HG03066 (cell line): Measurements from ENCODE around the gene MKNK1.

Source experiments
- ATAC-seq: cut with Tn5 transposase; IDR thresholded peaks from one replicate; pipeline ENCODE4 v1.9.1; 2021; ENCODE audit warnings: low read depth; ENCODE audit not compliant: unreplicated experiment

MKNK1 gene

DNA sequence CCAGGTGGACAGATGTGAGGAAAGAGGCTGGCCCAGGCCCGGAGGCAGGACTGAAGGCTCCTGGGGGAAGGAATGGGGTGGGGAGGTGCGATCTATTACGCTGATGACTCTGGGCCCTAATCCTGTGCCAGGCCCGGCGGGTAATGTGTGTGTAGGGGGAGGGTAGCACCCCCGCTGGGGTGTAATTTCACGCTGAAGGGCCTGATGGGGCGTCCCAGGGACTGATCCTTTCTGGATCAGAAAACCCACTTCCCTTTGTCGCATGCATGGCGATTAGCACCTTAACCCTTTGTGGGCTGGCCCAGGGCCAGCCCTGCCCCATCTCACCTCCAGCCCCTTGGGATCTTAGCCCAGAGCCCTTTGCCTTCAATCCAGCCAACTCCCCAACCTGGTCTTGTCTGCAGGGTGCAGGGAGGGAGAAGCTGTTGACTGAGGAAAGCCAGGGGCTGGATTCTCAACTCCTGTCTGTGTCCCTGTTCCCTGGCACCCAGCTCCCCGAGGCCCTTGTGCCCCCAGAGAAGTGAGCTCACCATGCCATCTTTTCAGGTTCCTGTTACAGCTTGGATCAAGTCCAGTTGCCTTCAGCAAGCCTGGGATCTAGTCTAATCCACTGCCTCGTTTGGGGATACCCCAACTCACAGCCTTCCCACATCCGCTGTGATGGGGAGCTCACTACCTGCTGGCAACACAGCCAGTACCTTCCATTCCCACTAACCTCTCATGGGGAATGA is 78.7 kb downstream of the MKNK1 start:
- no peak for ATAC-seq

DNA sequence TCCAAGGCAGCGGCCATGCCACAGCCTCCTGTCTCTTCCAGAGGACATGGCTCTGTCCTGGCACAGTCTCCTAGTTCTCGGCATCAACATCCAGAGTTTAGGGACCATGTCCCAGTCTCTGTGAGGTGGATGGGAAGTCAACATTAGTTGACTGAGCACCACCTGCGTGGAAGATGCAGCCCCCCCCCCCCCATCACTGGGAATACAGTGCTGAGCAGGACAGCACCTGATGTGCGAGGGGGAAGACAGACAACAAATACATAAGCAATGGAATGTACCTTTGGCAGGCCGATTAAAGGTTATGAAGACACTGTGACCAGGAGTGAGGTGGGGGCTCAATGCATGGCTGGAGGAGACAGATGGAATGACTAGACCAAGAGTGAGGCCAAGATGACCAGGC is 79.2 kb downstream of the MKNK1 start:
- no peak for ATAC-seq

DNA sequence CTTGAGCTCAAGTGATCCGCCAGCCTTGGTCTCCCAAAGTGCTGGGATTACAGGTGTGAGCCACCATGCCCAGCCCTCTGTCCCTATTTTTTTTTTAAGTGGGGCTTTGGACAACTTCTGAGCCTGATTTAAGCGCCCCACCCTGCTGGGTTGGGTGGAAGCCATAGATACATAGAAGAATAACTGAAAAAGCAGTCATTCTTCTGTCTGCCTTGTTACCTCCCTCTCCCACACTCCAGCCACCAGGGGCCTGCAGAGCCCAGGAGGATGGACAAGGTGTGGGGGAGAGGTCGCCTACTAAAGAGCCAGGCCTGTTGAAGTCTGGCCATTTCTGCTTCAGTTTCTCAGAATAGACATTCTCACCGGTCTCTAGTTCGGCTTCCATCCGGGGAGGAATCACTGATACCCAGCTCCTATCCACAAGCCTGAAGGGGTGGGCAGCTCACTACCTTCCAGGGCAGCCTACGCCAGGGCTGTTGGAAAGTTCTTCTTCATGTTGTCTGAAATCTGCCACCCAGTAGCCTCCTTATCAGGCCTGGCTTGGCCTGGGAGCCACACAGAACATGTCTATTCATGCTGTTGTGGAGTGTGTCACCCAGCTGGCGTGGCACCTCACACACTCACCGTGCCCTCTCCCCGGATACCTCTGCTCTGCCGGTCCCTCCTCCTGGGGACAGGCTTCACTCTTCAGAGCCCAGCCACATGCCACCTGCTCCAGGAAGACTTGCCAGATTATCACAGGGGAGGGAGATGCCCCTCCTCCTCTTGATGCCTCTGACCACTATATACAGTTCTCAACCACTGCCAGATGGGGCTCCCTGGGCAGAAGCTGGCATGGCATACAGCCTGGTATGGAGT is 80.3 kb downstream of the MKNK1 start:
- ATAC-seq, result no peak

DNA sequence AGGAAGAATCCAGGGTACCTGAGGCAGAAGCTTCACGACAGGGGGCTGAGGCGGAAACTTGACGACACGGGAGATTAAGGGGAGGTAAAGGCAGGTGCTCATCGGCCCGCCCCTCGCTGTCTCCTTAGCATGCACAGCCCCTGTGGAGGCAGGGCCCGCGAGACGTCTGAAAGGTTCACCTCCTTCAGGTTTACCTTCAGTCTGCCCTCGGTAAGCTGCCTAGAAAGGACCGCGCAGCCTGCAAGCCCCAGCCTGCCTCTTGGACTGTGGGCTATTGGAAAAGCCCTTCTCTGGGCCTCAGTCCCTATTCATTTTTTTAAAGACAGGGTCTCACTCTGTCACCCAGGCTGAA is 81.1 kb downstream of the MKNK1 start:
- ATAC-seq, result no peak

DNA sequence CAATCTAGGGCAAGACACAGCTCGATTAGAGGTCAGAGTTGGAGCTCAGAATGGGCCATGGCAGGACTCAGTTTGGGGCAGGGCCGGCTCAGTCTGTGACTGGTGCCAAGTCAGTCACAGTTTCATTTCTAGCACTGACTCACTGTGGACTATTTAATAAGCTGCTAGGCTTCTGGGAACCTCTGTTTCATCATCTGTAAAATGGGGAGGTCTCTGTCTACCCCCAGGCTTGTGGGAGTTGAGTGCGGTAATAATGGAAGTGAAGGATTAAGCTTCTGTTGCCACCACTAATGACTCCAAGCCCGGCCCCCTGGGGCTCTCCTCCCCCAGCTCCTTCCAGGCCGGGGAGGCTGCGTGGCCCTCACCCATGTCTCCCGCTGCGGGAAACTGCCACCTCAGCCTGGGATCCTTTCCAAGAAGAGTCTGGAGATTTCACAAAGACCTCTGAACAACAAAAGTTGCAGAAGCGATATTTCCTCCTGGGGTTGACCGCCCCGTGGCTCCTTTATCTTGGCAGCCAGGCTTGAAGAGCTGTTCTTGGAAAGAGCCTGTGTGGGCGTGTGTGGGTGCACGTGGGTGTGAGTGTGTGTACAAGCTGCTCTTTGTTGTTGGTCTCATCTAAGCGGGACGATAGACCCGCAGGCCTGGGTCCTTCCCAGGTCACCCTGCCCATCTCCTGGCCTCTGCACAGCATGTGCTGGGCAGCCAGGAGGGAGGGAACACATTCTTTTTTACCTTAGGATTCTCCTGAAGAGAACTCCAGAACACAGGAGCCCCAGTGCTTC is 81.7 kb downstream of the MKNK1 start:
- no peak for ATAC-seq

DNA sequence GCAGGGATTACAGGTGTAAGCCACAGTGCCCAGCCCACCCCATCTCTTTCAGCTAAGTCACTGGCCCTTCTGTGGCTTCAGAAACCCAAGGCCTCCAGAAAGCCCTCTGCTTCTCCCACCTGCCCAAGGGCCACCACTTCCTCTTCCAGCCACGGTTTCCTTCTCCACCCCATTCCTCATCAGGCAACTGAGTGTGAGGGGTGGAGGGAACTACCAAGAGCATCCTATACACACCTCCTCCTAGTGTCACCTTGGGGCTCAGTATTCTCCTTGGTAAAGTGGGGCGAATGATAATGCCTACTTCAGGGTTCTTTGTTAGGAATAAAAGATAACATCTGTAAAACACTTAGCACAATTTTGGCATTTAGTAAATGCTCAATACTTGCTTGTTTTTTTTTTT is 82.7 kb downstream of the MKNK1 start:
- no peak for ATAC-seq

DNA sequence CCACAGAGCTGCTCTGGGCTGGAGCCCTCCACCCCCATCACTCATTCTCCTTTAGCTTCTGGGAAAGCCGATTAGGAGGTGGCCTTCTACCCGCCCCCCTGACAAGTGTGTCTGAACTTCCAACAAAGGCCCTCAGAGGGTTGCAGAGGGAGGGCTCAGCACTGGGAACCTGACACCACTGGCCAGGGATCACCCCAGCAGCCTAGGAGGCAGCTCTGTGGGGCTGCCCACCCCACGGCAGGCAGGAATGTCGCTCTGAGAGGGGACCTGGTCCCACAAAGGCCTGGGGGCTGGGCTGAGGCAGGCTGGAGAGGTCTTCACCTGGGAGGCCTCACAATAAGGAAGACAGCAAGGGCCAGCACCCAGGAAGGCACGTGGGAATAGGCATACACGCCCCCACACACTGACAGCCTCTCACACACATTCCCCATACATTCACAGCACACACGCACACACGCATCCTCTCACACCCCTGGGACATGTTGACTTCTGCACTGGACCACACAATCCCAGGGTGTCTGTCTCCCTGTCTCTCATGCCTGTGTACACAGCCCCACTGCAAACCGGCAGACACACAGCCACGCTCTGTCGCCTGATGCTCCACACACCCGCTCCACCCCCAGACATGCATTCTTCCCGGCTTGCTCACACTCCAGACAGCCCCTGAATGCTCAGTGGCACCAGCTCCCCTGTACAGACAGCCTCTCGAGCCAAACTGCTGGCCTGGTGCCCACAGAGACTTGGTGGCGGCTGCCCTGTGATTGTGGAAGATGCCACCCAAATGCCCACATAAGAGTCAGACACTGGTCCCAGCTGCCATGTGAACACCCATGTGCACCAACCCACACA is 83.8 kb downstream of the MKNK1 start:
- ATAC-seq, result no peak

DNA sequence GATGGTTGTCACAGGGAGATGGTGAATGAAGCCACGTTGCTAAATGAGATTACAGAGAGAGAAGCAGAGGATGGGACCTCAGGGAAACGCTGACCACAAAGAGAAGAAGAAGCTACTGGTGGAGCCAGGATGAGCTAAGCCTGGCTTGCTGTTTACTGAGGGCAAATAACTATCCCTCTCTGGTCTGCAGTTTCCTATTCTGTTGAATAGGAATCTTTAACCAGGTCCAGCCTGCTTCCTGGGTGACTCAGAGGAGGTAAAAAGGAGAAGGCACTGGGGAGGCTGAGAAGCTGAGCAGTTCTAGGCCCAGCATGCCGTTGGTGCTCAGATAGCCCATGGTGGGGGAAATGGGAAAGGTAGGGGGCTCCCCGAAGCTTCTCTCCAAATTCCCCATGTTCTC is 84.9 kb downstream of the MKNK1 start:
- ATAC-seq, result no peak

DNA sequence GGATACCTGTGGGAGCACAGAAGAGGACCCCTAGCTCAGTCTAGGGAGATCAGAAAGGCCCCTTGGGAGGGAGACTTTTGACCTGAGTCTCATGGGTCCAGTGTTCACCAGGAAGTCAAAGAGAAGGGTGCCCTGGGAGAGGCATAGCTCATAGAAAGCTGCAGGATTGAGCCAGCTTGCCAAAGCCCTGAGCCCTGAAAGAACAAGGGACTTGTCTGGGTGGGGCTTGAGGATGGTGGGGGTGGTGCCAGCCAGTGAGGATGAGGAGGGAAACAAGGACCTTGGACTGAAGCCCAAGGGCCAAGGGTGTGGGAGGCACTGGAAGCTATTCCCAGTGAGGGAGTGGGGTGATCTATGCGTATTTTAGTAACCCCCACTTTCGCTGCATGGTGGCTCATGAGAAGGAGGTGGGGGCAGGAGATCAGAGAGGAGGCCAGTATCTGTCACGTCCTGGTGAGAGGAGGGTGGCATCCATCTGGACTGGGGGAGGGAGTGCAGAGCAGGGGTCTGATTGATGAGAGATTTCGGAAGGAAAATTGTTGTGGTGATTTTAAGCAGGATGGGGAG is 86.1 kb downstream of the MKNK1 start:
- ATAC-seq, result no peak

DNA sequence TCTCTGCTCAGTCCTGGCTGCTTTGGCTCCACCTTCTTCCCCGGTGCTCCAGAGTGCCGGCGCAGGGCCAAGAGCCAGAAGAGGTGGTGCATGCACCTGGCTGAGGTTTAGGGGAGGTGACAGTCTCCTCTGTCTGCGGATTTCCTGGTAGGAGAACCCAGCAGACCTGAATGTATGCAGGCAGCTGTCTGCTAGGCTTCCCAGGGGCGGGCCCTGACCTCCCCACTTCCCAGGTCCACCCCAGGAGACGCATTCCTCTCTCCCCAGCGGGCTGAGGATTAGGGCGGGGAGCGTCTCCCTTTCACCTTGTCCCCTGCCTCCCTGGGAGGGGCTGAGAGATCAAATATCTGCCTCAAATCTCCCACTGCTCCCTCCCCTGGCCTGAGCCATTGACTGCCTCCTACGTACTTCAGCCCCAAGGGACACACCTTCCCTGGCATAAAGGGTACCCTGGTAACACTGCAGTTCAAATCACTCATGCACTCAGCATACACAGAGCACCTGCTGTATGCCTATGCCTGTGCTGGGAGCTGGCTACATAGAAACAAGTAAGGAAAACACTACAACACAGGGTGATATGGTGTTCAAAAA is 87.0 kb downstream of the MKNK1 start:
- ATAC-seq, result no peak

DNA sequence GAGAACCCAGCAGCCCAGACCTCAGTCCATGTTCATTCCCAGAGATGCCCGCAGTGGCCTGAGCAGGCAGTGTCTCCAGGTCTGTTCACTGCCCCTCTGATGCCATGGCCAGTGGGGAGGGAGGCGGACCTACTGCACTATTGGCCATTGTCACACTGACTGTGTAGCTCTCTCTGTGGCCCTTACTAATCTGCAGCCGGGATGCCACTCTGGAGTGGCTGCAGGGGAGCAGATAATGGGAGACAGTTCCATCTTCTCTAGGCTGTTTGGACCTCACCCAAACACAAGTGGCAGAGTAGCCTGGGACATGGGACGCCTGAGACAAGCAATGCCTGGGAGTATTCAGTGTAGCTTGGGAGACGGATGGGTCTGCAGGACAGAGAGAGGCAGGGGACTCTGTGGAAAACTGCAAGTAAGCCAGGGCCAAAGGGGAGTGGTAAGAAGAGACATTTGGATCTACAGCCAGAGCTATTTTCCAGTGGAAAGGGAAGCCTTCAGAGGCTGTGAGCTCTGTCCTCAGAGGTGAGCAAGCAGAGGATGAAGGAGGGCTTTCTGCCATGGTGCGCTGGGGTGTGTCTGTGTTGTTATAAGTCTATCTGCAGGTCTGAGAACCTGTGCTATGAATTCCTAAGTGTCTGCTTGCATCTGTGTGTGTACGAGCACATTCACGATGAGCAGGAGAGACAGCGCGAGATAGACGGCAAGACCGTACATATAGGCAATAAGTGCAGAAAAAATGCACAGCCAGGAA is 87.7 kb downstream of the MKNK1 start:
- no peak for ATAC-seq

DNA sequence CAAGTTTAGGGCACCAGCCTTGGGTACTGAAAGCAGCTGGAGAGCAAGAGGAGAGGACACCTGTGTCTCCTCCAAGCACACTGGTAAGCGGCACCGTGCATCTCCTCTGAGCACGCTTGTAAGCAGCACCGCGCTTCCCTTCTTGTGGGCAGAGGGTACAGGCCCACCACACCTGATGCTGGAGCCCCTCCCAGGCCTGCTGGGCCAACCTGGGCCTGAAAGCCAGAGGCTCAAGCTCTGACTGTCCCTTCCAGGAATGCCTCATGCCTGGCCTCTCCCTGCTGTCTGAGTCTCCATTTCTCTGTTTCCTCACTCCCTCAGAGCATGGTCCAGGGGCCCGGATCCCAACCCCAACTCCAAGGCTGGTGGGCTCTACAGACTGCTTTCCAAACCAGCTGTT is 88.5 kb downstream of the MKNK1 start:
- ATAC-seq, result no peak

DNA sequence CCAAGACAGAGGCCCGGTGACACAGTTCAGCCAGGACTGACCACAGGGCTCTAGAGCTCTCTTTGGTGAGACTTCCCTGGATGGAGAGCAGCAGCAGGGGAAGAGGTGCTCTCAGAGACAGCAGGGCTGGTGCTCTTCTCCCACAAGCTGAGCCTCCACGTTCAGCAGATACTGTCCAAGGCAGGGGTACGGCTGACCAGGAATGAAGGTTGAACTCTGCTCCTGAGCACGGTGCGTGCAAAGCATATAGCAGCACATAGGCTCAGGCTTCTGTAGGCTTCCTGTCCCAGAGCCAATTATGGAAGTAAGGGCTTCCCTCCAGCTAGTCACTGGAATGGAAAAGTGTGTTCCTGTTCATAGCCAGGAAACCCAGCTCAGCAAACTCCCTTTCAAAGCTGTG is 90.5 kb downstream of the MKNK1 start:
- ATAC-seq, result no peak

DNA sequence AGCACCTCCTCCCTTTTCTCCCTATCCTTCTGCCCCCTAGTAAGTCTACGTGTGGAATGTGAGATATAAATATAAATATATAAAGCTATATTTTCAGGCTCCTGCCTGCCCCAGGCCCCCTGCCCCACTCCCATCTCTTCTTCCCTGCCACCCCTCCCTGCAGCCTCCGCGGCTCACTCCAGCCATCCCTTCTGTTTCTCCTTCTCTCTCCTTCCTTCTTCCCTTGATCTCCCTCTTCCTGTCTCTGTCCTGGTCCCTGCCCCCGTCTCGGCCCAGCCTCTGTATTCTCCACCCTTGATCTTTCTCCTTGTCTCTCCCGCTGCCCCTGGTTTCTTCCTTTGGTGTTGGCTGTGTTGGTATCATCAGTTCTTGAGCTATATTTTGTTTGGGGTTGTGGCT is 91.3 kb downstream of the MKNK1 start:
- ATAC-seq, result no peak

DNA sequence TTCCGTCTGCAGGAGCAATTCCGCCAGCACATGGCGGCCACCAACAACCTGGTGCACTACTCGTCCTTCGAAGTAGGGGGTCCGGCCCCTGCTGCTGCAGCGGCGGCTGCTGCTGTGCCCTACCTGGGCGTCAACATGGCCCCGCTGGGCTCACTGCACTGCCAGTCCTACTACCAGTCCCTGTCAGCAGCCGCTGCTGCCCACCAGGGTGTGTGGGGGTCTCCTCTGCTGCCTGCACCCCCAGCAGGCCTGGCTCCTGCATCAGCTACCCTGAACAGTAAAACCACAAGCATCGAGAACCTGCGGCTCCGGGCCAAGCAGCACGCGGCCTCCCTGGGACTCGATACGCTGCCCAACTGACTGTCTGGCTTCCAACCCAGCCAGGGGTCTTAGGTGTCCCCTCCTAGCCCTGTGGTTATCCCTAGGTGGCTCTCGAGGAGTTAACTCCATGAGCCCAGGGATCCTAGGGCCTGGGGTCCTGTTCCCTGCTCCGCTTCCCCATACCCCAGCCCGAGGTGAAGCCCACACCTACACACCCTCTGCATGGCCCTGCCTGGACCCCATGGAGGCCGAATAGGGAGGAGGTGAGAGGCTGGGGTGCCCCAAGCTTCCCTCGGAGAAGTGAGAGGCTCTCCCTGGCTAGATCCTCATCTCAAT is 91.8 kb downstream of the MKNK1 start:
- ATAC-seq, result no peak

DNA sequence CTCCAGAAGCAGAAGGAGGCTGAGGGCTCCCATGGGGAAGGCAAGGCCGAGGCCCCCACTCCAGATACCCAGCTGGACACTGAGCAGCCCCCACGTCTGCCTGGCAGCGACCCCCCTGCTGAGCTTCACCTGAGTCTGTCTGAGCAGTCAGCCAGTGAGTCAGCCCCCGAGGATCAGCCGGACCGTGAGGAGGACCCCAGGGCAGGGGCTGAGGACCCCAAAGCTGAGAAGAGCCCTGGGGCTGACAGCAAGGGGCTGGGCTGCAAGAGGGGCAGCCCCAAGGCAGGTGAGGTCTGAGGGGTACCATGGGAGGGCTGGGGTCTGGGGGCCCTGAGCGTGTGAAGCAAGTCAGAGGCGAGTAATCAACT is 93.1 kb downstream of the MKNK1 start:
- no peak for ATAC-seq

DNA sequence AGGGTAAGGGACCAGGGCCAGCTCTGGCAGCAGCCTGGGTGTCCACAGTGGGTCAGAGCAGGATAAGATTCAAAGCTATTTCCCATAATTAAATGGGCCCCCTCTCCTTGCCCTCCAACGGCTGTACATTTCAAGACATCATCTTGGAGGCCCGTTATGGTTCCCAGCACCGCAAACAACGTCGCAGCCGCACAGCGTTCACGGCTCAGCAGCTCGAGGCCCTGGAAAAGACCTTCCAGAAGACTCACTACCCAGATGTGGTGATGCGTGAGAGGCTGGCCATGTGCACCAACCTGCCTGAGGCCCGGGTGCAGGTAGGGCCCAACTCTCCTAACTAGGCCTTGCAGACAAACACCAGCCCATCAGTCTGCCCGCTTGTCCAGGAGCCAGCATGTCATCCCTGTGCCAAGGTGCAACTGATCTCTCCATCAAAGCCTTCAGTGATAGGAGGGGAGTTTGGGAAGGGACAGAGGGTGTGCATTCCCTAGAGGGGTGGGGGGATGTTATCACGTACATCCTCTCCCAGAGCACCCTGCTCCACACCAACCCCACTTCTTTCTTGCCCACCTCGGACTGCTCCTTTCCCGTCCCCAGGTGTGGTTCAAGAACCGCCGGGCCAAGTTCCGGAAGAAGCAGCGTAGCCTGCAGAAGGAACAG is 93.6 kb downstream of the MKNK1 start:
- no peak for ATAC-seq

DNA sequence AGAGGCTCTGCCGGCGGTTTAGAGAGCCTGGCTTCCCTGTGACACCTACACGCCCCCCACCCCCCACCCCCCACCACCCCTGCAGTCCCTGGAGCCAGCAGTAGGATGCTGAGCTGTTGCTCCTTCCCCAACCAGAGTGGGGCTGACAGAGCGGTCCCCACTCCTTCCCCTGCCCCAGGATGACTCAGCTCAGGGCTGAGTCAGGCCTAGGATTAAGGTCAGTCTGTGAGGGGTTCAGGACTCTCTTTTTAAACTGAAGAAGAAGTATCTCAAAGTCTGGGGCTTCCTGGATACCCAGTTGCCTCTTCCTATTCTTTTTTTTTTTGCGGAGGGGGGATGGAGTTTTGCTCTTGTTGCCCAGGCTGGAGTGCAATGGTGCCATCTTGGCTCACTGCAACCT is 95.3 kb downstream of the MKNK1 start:
- no peak for ATAC-seq
